Panc1 (cell line): Measurements from ENCODE around the gene PHF20. TPM values are rescaled to one million over a fixed set of nuclear protein-coding genes. Genes with fewer than 3 reads are reported as not detected.

Experiments
- ATAC-seq: fragments of 200-7000 bp; cut with Tn5 transposase; 2 replicates; pipeline ENCODE4 v1.9.1; 2020; ENCODE audit warnings: mild to moderate bottlenecking, moderate library complexity
- BruUV-seq: library from RNA; stranded (reverse); fragments of 400-500 nt; replicated peaks from 2 replicates; lab custom pipeline; 2021; lab: Mats Ljungman, UMichigan
- CTCF ChIA-PET: fragments of 300-600 bp; sonication (Branson Sonifier 250); formaldehyde crosslinking; loops from one replicate; lab custom pipeline; 2022; ENCODE audit warnings: antibody characterized with exemption; lab: Charles Lee
- POLR2A ChIA-PET: fragments of 300-600 bp; sonication (Branson Sonifier 250); formaldehyde crosslinking; loops from one replicate; lab custom pipeline; 2022; ENCODE audit warnings: antibody characterized with exemption; lab: Charles Lee
- DNase-seq: peaks from one replicate; pipeline ENCODE4 v3.0.0-alpha.2; 2010; ENCODE audit warnings: low read depth, low spot score
- H3K27ac ChIP-seq: 2 replicates; pipeline ENCODE4 v1.5.1; 2011; ENCODE audit warnings: mild to moderate bottlenecking, low read length, inconsistent platforms
- H3K27me3 ChIP-seq: fragments of 200-500 bp; sonication (Bioruptor generic); 2 replicates; pipeline ENCODE4 v1.6.0; 2014; ENCODE audit warnings: low read length, inconsistent platforms; ENCODE audit not compliant: control insufficient read depth, insufficient read depth
- H3K36me3 ChIP-seq: fragments of 200-500 bp; sonication (Bioruptor generic); 2 replicates; pipeline ENCODE4 v1.5.1; 2014; ENCODE audit warnings: inconsistent platforms, mild to moderate bottlenecking, low read length, moderate library complexity; ENCODE audit not compliant: control insufficient read depth, insufficient read depth
- H3K4me1 ChIP-seq: 2 replicates; pipeline ENCODE4 v1.5.1; 2011; ENCODE audit warnings: inconsistent platforms, mild to moderate bottlenecking, low read length, moderate library complexity; ENCODE audit not compliant: control insufficient read depth, insufficient read depth
- H3K4me3 ChIP-seq, 2 experiments: 2 replicates each; pipeline ENCODE4 v1.5.1; 2011 to 2012; ENCODE audit warnings: low read depth in 2 of 2, low read length in 2 of 2, mild to moderate bottlenecking in 2 of 2, inconsistent platforms in 1 of 2, moderate library complexity in 1 of 2
- H3K9me3 ChIP-seq: fragments of 200-500 bp; sonication (Bioruptor generic); 2 replicates; pipeline ENCODE4 v1.5.1; 2014; ENCODE audit warnings: low read depth, mild to moderate bottlenecking, inconsistent platforms, low read length, moderate library complexity; ENCODE audit not compliant: control insufficient read depth, insufficient read depth
- CTCF ChIP-seq: fragments of 450-650 bp; IDR thresholded peaks from 2 replicates; pipeline ENCODE4 v1.5.1; 2017; ENCODE audit warnings: mild to moderate bottlenecking
- POLR2AphosphoS5 ChIP-seq: IDR thresholded peaks from 2 replicates; pipeline ENCODE4 v1.6.1; 2012; ENCODE audit warnings: mild to moderate bottlenecking, low read depth, low read length, moderate library complexity
- REST ChIP-seq, 2 experiments: IDR thresholded peaks; 2 replicates each; pipeline ENCODE4 v1.6.1; 2011 to 2012; ENCODE audit warnings: low read depth in 2 of 2, control low read depth in 1 of 2, low read length in 1 of 2, mild to moderate bottlenecking in 1 of 2, moderate library complexity in 1 of 2; ENCODE audit not compliant: insufficient read depth in 1 of 2
- SIN3A ChIP-seq: IDR thresholded peaks from 2 replicates; pipeline ENCODE4 v1.6.1; 2012; ENCODE audit warnings: low read depth, mild to moderate bottlenecking, low read length, moderate library complexity, borderline replicate concordance; ENCODE audit not compliant: insufficient read depth
- TCF7L2 ChIP-seq: IDR thresholded peaks from 2 replicates; pipeline ENCODE4 v1.6.1; 2011; ENCODE audit warnings: mild to moderate bottlenecking, low read depth, low read length, inconsistent platforms
- in situ Hi-C: cut with HindIII; loops from 2 replicates; pipeline ENCODE4 v1.10.0; 2016; ENCODE audit warnings: low sequenced_read_pairs, low pct_unique_long_range_greater_than_20kb
- intact Hi-C: fragments of 100-400 bp; cut with micrococcal nuclease; formaldehyde crosslinking; loops from one replicate; pipeline ENCODE4 v1.10.0; 2022; ENCODE audit not compliant: unreplicated experiment
- total RNA-seq: library from RNA; stranded (reverse); gene quantifications from one replicate; pipeline ENCODE4 v1.2.1, GENCODE V29; 2021; ENCODE audit not compliant: unreplicated experiment

PHF20 gene
- total RNA-seq, 1 experiment from 2014 or later = 51.5 TPM

DNA sequence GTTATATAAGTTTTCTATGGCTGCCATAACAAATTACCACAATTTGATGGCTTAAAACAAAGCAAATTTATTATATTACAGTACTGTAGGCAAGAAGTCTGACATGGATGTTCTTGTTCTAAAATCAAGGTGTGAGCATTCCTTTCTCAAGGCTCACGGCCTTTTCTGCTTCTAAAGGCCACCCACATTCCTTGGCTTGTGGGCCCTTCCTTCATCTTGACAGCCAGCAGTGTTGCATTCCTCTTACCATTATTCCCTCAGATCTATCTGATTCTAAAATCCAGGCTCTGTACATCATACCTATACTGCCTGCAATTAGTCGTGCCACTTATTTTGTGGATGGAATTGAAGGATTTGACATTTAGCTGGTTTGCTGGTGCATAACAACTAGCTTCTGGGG is 200.2 kb downstream of the PHF20 start:
- no peaks in the 10 kb centered on the region for H3K9me3 ChIP-seq
- H3K4me3 ChIP-seq = no peak overlapping the region
- H3K4me1 ChIP-seq = no peaks in the 10 kb centered on the region
- no peaks in the 10 kb centered on the region for H3K36me3 ChIP-seq
- BruUV-seq = no TSS peak
- H3K27me3 ChIP-seq = no peaks in the 10 kb centered on the region
- intact Hi-C loops = no loop called here
- no peak for TF ChIP-seq POLR2AphosphoS5
- TF ChIP-seq SIN3A = no peak
- TF ChIP-seq REST (IDR thresholded peaks at IDR 0.05; ENCODE audit: insufficient read depth in 1 of 2, low read depth in 2 of 2, low read length in 1 of 2) = no peak
- no peak for TF ChIP-seq TCF7L2
- in situ Hi-C loops = no loop called here
- POLR2A ChIA-PET = no interaction called here
- CTCF ChIA-PET = no interaction called here
- H3K27ac ChIP-seq = no peak overlapping the region
- ATAC-seq = no peak
- no peak for DNase-seq

DNA sequence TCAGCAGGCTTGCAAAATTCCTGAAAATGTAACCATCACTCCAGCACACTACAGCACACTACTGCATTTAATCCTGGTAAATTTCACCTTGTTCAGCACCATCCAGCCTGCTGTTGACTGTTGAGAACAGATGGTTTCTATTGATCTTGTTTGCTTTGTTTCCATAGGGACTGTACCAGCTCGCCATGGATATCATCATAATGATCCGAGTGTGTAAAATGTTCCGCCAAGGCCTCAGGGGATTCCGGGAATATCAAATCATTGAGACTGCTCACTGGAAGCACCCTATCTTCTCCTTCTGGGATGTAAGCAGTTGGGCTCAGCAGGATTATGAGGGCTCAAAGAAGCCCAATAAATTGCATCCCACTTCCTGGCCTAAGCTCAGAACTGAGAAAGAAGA is 200.6 kb downstream of the PHF20 start:
- in situ Hi-C loops = no loop called here
- intact Hi-C loops = no loop called here
- no peaks in the 10 kb centered on the region for H3K27me3 ChIP-seq
- no TSS peak for BruUV-seq
- H3K36me3 ChIP-seq = no peaks in the 10 kb centered on the region
- ChIA-PET CTCF (no interaction called here), POLR2A (no interaction called here)
- no peak overlapping the region for H3K27ac ChIP-seq
- H3K4me3 ChIP-seq = no peak overlapping the region
- no peak for TF ChIP-seq SIN3A
- TF ChIP-seq CTCF = no peak
- TF ChIP-seq REST (IDR thresholded peaks at IDR 0.05; ENCODE audit: insufficient read depth in 1 of 2, low read depth in 2 of 2, low read length in 1 of 2) = no peak
- no peak for TF ChIP-seq TCF7L2
- TF ChIP-seq POLR2AphosphoS5 = no peak
- no peaks in the 10 kb centered on the region for H3K4me1 ChIP-seq
- ATAC-seq (no peak), DNase-seq (no peak)
- no peaks in the 10 kb centered on the region for H3K9me3 ChIP-seq
